B cell (primary cell): ENCODE data around the gene PLSCR3.

Experiments
- CTCF ChIP-seq: fragments of 200-600 bp; IDR thresholded peaks from one replicate; pipeline ENCODE4 v1.8.0; 2022; ENCODE audit warnings: antibody characterized with exemption, mild to moderate bottlenecking
- EZH2 ChIP-seq: IDR thresholded peaks from 2 replicates; pipeline ENCODE4 v1.6.1; 2012; ENCODE audit warnings: borderline replicate concordance, low read depth, mild to moderate bottlenecking, moderate library complexity, low read length; ENCODE audit not compliant: insufficient read depth, poor library complexity, severe bottlenecking

- TF ChIP-seq EZH2, result no peak
- TF ChIP-seq CTCF, result no peak
Observed at GRCh38 chr17:7441266-7441665, 46.9 kb upstream of the PLSCR3 start.
